Spinal cord (tissue), 10 donors: ENCODE data around the gene MYO7A. TPM values are rescaled to one million over a fixed set of nuclear protein-coding genes. Genes with fewer than 3 reads are reported as not detected.

Experiments used
- DNase-seq, 6 donors: peaks; one replicate each; pipeline versions ENCODE4 v3.0.0 to v3.0.0-alpha.2; 2013 to 2015; ENCODE audit warnings: low spot score in 6 of 6, low read depth in 4 of 6
- H3K27ac ChIP-seq: one replicate; pipeline ENCODE4 v1.5.1; 2013; ENCODE audit warnings: low read depth, low read length, control low read depth
- H3K27me3 ChIP-seq: one replicate; pipeline ENCODE4 v1.6.1; 2013; ENCODE audit warnings: low read length; ENCODE audit not compliant: control insufficient read depth, insufficient read depth
- H3K36me3 ChIP-seq: one replicate; pipeline ENCODE4 v1.6.1; 2013; ENCODE audit warnings: low read length; ENCODE audit not compliant: control insufficient read depth, insufficient read depth
- H3K4me1 ChIP-seq: one replicate; pipeline ENCODE4 v1.6.1; 2013; ENCODE audit warnings: low read length; ENCODE audit not compliant: control insufficient read depth, insufficient read depth
- H3K4me3 ChIP-seq: one replicate; pipeline ENCODE4 v1.5.1; 2013; ENCODE audit warnings: low read depth, low read length, control low read depth
- H3K9me3 ChIP-seq: one replicate; pipeline ENCODE4 v1.6.1; 2013; ENCODE audit warnings: low read length; ENCODE audit not compliant: control insufficient read depth, insufficient read depth
- WGBS: methylation state at CpG from one replicate; pipeline ENCODE4 v1.1.5; 2013; ENCODE audit warnings: missing lambda C conversion rate; ENCODE audit not compliant: insufficient coverage; 5-methylcytosine and 5-hydroxymethylcytosine counted together
- long read RNA-seq, 4 donors: transcript quantifications; one replicate each; lab custom pipeline, GENCODE V29; 2026
- polyA plus RNA-seq, 2 donors: library from polyadenylated mRNA; unstranded; fragments of 120-200 nt; gene quantifications; one replicate each; pipeline ENCODE4 v1.2.1, GENCODE V29; 2013; ENCODE audit not compliant: insufficient read length in 2 of 2
- total RNA-seq, 2 donors: library from RNA; depleted of rRNA in 1 of 2; stranded (reverse); fragments of 120-200 nt in 1 of 2; fragments of >200 nt in 1 of 2; gene quantifications; one replicate each; pipeline versions ENCODE4 v1.2.3 to v1.2.4, GENCODE V29; 2013 to 2014
- donor health status: healthy.

The MYO7A gene
- total RNA-seq (1 to 10 TPM; 3.0 to 6.0 TPM), polyA plus RNA-seq (1 to 10 TPM; 3.9 to 4.4 TPM)
- long read RNA-seq, donor 1 = 0 reads
- long read RNA-seq, donor 2 = 0 reads
- long read RNA-seq, donor 3 = 0 reads
- long read RNA-seq, donor 4 = 0 reads

DNA sequence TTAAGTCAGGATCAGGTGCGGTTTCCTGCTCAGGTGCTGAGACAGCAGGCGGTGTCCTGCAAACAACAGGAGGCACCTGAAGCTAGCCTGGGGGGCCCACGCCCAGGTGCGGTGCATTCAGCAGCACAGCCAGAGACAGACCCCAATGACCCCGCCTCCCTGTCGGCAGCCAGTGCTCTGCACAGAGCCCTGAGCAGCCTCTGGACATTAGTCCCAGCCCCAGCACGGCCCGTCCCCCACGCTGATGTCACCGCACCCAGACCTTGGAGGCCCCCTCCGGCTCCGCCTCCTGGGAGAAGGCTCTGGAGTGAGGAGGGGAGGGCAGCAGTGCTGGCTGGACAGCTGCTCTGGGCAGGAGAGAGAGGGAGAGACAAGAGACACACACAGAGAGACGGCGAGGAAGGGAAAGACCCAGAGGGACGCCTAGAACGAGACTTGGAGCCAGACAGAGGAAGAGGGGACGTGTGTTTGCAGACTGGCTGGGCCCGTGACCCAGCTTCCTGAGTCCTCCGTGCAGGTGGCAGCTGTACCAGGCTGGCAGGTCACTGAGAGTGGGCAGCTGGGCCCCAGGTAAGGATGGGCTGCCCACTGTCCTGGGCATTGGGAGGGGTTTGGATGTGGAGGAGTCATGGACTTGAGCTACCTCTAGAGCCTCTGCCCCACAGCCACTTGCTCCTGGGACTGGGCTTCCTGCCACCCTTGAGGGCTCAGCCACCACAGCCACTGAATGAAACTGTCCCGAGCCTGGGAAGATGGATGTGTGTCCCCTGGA lies at the start of gene MYO7A:
Gene MYO7A (plus strand): TSS at position 327 of the 772 bp plus-strand sequence. CDS start 2,389 bp downstream, outside the sequence.
- peak in 2 of 6 donors; percentile 71 to 72 for DNase-seq
- Histone ChIP-seq H3K27me3 (no peaks in the 10 kb centered on the region), H3K36me3 (peaks cover 30% of the 10 kb centered on the region), H3K4me3 (peak within 1 kb of the TSS; percentile 54), H3K4me1 (peaks cover 49% of the 10 kb centered on the region), H3K9me3 (no peaks in the 10 kb centered on the region), H3K27ac (peak within 1 kb of the TSS; percentile 40)
- 21% methylated on average over 19 of the region's 20 CpGs for WGBS

DNA sequence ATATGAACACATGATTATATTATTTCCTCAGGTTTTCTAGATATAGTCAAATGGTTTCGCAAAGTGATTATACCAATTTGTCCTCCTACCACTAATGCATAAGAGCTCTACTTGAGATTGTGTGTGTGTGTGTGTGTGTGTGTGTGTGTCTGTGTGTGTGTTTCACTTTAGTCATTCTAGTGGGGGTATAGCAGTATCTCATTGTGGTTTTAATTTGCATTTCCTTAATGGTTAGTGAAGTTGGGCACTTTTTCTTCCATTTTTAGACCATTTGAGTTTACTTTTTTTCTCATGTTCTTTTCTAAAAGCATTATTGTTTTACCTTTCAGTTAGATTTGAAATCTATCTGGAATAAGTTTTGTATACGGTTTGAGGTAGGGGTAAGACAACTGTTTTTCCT lies 48.4 kb upstream of the MYO7A start:
- no CpG with 5 or more reads among the region's 2 CpGs for WGBS
- H3K9me3 ChIP-seq = no peaks in the 10 kb centered on the region
- no peak for DNase-seq
- H3K36me3 ChIP-seq = peaks cover 30% of the 10 kb centered on the region
- peaks cover 43% of the 10 kb centered on the region for H3K4me1 ChIP-seq
- no peaks in the 10 kb centered on the region for H3K27me3 ChIP-seq
- H3K27ac ChIP-seq = no peak overlapping the region
- no peak overlapping the region for H3K4me3 ChIP-seq

- peaks cover 40% of the 10 kb centered on the region for H3K4me1 ChIP-seq
- WGBS = 94% methylated on average over 2 of the region's 2 CpGs
- DNase-seq = no peak
Observed at GRCh38 chr11:77080643-77081210, 47.3 kb upstream of the MYO7A start.

DNA sequence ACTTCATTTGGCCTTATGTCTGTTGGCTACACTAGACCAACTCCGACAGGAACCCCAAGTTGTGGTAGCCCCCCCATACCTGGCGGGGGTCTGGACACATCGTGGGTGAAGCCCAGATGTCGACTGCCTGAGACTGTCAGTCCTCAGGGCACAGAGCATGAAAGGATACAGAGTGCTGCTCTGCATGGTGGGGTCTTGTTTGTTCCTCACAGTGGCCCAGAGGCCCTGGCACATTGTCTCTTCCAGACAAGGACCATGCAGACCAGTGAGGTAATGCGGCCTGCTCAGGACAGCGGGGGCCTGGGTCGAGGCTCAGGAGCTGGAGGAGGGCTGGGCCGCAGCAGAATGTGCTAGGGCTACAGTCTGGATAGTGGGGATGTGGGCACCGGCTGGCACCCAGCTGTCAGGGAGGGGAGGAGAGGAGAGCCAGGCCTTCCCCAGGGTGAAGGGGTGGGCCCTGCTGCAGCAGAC lies 46.6 kb upstream of the MYO7A start:
- Histone ChIP-seq H3K9me3 (no peaks in the 10 kb centered on the region), H3K27ac (no peak overlapping the region), H3K4me1 (peaks cover 47% of the 10 kb centered on the region), H3K4me3 (no peak overlapping the region), H3K27me3 (no peaks in the 10 kb centered on the region), H3K36me3 (peaks cover 38% of the 10 kb centered on the region)
- no peak for DNase-seq
- WGBS = 75% methylated on average over 8 of the region's 9 CpGs

More at GRCh38 chr11:77080643-77081210, 47.3 kb upstream of the MYO7A start:
- H3K36me3 ChIP-seq = peaks cover 33% of the 10 kb centered on the region
- H3K27me3 ChIP-seq = no peaks in the 10 kb centered on the region
- H3K27ac ChIP-seq = no peak overlapping the region
- H3K4me3 ChIP-seq = no peak overlapping the region
- no peaks in the 10 kb centered on the region for H3K9me3 ChIP-seq

DNA sequence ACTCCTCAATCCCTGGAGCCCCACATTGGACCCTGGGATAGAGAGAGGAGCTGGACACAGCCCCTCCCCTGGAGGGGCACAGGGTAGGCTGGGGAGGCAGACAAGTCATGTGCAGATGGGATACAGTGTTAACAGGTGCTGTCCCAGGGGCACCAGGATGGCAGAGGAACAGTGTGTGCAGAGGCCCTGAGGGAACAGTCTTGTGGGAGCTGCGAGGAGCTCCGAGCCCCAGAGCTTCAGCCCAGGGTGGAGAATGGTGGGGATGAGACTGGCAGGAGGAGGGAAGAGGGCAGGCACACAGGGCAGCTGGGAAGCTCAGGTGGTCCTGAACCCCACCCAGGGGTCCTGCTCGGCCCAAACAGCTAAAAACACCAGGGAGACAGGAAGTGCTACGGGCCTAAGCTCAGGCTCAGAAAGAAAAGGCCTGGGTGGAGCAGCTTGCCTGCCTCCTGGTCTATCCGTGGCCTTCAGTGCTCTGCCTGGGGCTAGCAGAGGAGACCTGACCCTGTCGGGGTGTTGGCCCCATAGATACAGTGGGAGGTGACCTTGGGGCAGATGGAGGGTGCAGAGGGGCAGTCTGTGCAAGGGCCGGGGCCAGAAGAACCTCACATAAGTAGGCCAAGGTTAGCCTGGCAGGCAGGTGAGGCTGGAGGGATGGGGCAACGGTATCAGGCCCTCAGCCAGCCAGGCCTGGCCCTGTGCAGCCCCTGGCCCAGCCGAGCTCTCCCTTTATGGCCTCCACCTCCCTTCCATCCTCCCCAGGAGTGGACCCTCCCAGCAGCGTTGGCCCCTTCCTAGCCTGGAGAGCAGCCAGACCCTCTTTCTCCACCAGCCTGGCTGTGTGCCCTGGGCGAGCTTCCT lies 45.8 kb upstream of the MYO7A start:
- Histone ChIP-seq H3K9me3 (no peaks in the 10 kb centered on the region), H3K4me3 (no peak overlapping the region), H3K36me3 (peaks cover 46% of the 10 kb centered on the region), H3K27me3 (no peaks in the 10 kb centered on the region), H3K4me1 (peaks cover 55% of the 10 kb centered on the region), H3K27ac (peak overlapping the region; percentile 44)
- 71% methylated on average over 10 of the region's 11 CpGs for WGBS
- no peak for DNase-seq

GRCh38 chr11:77082838-77083565 lies 45.0 kb upstream of the MYO7A start:
- Histone ChIP-seq H3K27me3 (no peaks in the 10 kb centered on the region), H3K4me3 (no peak overlapping the region), H3K9me3 (no peaks in the 10 kb centered on the region), H3K27ac (peak overlapping the region; percentile 44), H3K36me3 (peaks cover 52% of the 10 kb centered on the region), H3K4me1 (peaks cover 62% of the 10 kb centered on the region)
- WGBS = 82% methylated on average over 10 of the region's 15 CpGs
- DNase-seq = no peak

DNA sequence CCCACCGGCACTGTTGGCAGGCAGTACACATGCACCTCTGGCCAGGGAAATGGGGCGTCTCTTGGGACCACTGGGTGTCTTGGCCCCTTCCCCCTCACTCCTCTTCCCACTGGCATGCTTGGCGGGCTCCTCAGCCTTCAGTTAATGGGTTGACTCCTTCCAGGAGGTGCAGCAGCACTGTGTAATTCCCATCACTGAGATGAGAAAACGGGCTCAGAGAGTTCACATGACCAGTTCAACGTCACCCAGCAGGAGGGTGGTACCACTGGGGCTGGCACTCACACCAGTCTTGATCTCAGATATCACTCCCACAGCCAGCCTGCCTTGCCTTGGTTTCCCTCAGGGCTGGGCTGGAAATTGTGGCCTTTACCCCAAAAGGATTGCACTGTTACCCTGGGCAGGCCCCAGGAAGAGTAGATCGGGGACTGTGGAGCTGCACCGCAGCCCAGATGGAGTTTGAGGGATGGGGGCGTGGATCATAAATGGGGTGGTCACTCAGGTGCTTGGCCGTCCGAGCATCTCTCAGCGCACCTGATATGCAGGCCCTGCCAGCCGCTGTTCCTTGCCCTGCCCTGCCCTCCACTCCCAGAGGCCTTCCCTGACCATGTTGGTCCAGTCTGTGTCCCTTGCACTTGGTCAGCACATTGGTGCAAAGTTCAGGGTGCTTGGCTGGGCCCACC lies 44.3 kb upstream of the MYO7A start:
- DNase-seq = no peak
- peaks cover 56% of the 10 kb centered on the region for H3K36me3 ChIP-seq
- WGBS = 95% methylated on average over 12 of the region's 12 CpGs
- H3K4me3 ChIP-seq = no peak overlapping the region
- no peaks in the 10 kb centered on the region for H3K27me3 ChIP-seq
- H3K9me3 ChIP-seq = no peaks in the 10 kb centered on the region
- peaks cover 67% of the 10 kb centered on the region for H3K4me1 ChIP-seq
- H3K27ac ChIP-seq = no peak overlapping the region

- Histone ChIP-seq H3K4me3 (no peak overlapping the region), H3K27ac (no peak overlapping the region), H3K4me1 (peaks cover 74% of the 10 kb centered on the region), H3K27me3 (no peaks in the 10 kb centered on the region), H3K36me3 (peaks cover 59% of the 10 kb centered on the region), H3K9me3 (no peaks in the 10 kb centered on the region)
- DNase-seq = no peak
- WGBS = 87% methylated on average over 19 of the region's 25 CpGs
Observed at GRCh38 chr11:77084581-77085191, 43.4 kb upstream of the MYO7A start.
